BLaER1 (cell line): ENCODE measurements around the gene KLHL25.

Experiments used
- H3K27ac ChIP-seq: shearing (Covaris generic); formaldehyde crosslinking; 2 replicates; pipeline ENCODE4 v1.8.1; 2022
- H3K27me3 ChIP-seq: shearing (Covaris generic); formaldehyde crosslinking; 2 replicates; pipeline ENCODE4 v1.8.1; 2022
- H3K36me3 ChIP-seq: shearing (Covaris generic); formaldehyde crosslinking; 2 replicates; pipeline ENCODE4 v1.8.1; 2022
- H3K4me1 ChIP-seq: shearing (Covaris generic); formaldehyde crosslinking; 2 replicates; pipeline ENCODE4 v1.8.1; 2022
- H3K4me2 ChIP-seq: shearing (Covaris generic); formaldehyde crosslinking; 2 replicates; pipeline ENCODE4 v1.8.1; 2022
- H3K4me3 ChIP-seq: shearing (Covaris generic); formaldehyde crosslinking; 2 replicates; pipeline ENCODE4 v1.8.1; 2022
- H3K9ac ChIP-seq: shearing (Covaris generic); formaldehyde crosslinking; 2 replicates; pipeline ENCODE4 v1.8.1; 2022
- H3K9me3 ChIP-seq: shearing (Covaris generic); formaldehyde crosslinking; 2 replicates; pipeline ENCODE4 v1.8.1; 2022
- H4K20me1 ChIP-seq: shearing (Covaris generic); formaldehyde crosslinking; 2 replicates; pipeline ENCODE4 v1.8.1; 2022
- Cebpa-rat ChIP-seq: shearing (Covaris generic); IDR thresholded peaks from 2 replicates; pipeline ENCODE4 v1.8.1; 2022

The KLHL25 gene

GRCh38 chr15:85751291-85752123 is 43.2 kb downstream of the KLHL25 start:
- TF ChIP-seq Cebpa-rat: no peak
- Histone ChIP-seq H3K36me3 (peaks cover 61% of the 10 kb centered on the region), H3K27me3 (no peaks in the 10 kb centered on the region), H4K20me1 (0 out of 2 replicates have a peak, but pooled peaks cover 8% of the 10 kb centered on the region), H3K4me3 (no peak overlapping the region), H3K9ac (no peak overlapping the region), H3K4me1 (peaks cover 17% of the 10 kb centered on the region), H3K4me2 (no peak overlapping the region), H3K27ac (no peak overlapping the region), H3K9me3 (no peaks in the 10 kb centered on the region)

GRCh38 chr15:85750319-85751290 is 44.1 kb downstream of the KLHL25 start:
- H3K27ac ChIP-seq: no peak overlapping the region
- no peaks in the 10 kb centered on the region for H3K9me3 ChIP-seq
- H3K9ac ChIP-seq: no peak overlapping the region
- no peaks in the 10 kb centered on the region for H3K27me3 ChIP-seq
- 0 out of 2 replicates have a peak, but pooled peaks cover 8% of the 10 kb centered on the region for H4K20me1 ChIP-seq
- no peak for TF ChIP-seq Cebpa-rat
- H3K4me1 ChIP-seq: peaks cover 17% of the 10 kb centered on the region
- H3K4me2 ChIP-seq: no peak overlapping the region
- H3K36me3 ChIP-seq: peaks cover 61% of the 10 kb centered on the region
- H3K4me3 ChIP-seq: no peak overlapping the region

- no peak for TF ChIP-seq Cebpa-rat
- Histone ChIP-seq H3K4me1 (peaks cover 17% of the 10 kb centered on the region), H3K9ac (no peak overlapping the region), H3K27ac (no peak overlapping the region), H3K9me3 (no peaks in the 10 kb centered on the region), H3K36me3 (peaks cover 69% of the 10 kb centered on the region), H3K27me3 (no peaks in the 10 kb centered on the region), H3K4me2 (no peak overlapping the region), H4K20me1 (0 out of 2 replicates have a peak, but pooled peaks cover 8% of the 10 kb centered on the region), H3K4me3 (no peak overlapping the region)
Measured at GRCh38 chr15:85749261-85750151, 45.2 kb downstream of the KLHL25 start.

GRCh38 chr15:85748729-85749128 is 46.0 kb downstream of the KLHL25 start:
- Histone ChIP-seq H4K20me1 (0 out of 2 replicates have a peak, but pooled peaks cover 8% of the 10 kb centered on the region), H3K27ac (no peak overlapping the region), H3K4me3 (no peak overlapping the region), H3K27me3 (no peaks in the 10 kb centered on the region), H3K4me1 (peaks cover 9% of the 10 kb centered on the region; the same call in 1 of the 2 replicates), H3K9ac (no peak overlapping the region), H3K9me3 (no peaks in the 10 kb centered on the region), H3K36me3 (peaks cover 75% of the 10 kb centered on the region), H3K4me2 (no peak overlapping the region)
- TF ChIP-seq Cebpa-rat: no peak

GRCh38 chr15:85748176-85748575 is 46.5 kb downstream of the KLHL25 start:
- Histone ChIP-seq H3K27me3 (no peaks in the 10 kb centered on the region), H3K4me1 (0 out of 2 replicates have a peak, but pooled peaks cover 6% of the 10 kb centered on the region), H3K4me3 (no peak overlapping the region), H3K9me3 (no peaks in the 10 kb centered on the region), H4K20me1 (0 out of 2 replicates have a peak, but pooled peaks cover 8% of the 10 kb centered on the region), H3K9ac (no peak overlapping the region), H3K27ac (no peak overlapping the region), H3K4me2 (no peak overlapping the region), H3K36me3 (peaks cover 76% of the 10 kb centered on the region)
- no peak for TF ChIP-seq Cebpa-rat

GRCh38 chr15:85746641-85747040 is 48.1 kb downstream of the KLHL25 start:
- Histone ChIP-seq H3K27ac (no peak overlapping the region), H3K4me3 (no peak overlapping the region), H3K36me3 (peaks cover 79% of the 10 kb centered on the region), H3K9ac (no peak overlapping the region), H4K20me1 (0 out of 2 replicates have a peak, but pooled peaks cover 8% of the 10 kb centered on the region), H3K4me1 (0 out of 2 replicates have a peak, but pooled peaks cover 3% of the 10 kb centered on the region), H3K4me2 (no peak overlapping the region), H3K27me3 (no peaks in the 10 kb centered on the region), H3K9me3 (no peaks in the 10 kb centered on the region)
- no peak for TF ChIP-seq Cebpa-rat

- TF ChIP-seq Cebpa-rat: no peak
- H3K36me3 ChIP-seq: peaks cover 89% of the 10 kb centered on the region
- no peak overlapping the region for H3K9ac ChIP-seq
- no peak overlapping the region for H3K4me2 ChIP-seq
- H3K9me3 ChIP-seq: no peaks in the 10 kb centered on the region
- H4K20me1 ChIP-seq: 0 out of 2 replicates have a peak, but pooled peaks cover 5% of the 10 kb centered on the region
- H3K4me1 ChIP-seq: no peaks in the 10 kb centered on the region
- H3K27ac ChIP-seq: no peak overlapping the region
- no peaks in the 10 kb centered on the region for H3K27me3 ChIP-seq
- no peak overlapping the region for H3K4me3 ChIP-seq
Measured at GRCh38 chr15:85745525-85746150, 49.1 kb downstream of the KLHL25 start.

GRCh38 chr15:85745023-85745422 is 49.7 kb downstream of the KLHL25 start:
- no peaks in the 10 kb centered on the region for H3K9me3 ChIP-seq
- no peak overlapping the region for H3K4me2 ChIP-seq
- H3K27ac ChIP-seq: no peak overlapping the region
- TF ChIP-seq Cebpa-rat: no peak
- H3K36me3 ChIP-seq: peaks cover 95% of the 10 kb centered on the region
- no peak overlapping the region for H3K9ac ChIP-seq
- H3K4me3 ChIP-seq: no peak overlapping the region
- no peaks in the 10 kb centered on the region for H3K27me3 ChIP-seq
- no peaks in the 10 kb centered on the region for H3K4me1 ChIP-seq
- H4K20me1 ChIP-seq: no peaks in the 10 kb centered on the region
